GM21717 (cell line): ENCODE data around the gene LRTM2.
"Not testable (repeated sequence)": the region's sequence is repeated elsewhere in the genome, so short reads cannot be mapped to it uniquely, and the experiment has no call there.

ENCODE experiments used
- ATAC-seq: cut with Tn5 transposase; IDR thresholded peaks from one replicate; pipeline ENCODE4 v1.9.1; 2021; ENCODE audit warnings: mild to moderate bottlenecking, moderate library complexity; ENCODE audit not compliant: unreplicated experiment

The LRTM2 gene

DNA sequence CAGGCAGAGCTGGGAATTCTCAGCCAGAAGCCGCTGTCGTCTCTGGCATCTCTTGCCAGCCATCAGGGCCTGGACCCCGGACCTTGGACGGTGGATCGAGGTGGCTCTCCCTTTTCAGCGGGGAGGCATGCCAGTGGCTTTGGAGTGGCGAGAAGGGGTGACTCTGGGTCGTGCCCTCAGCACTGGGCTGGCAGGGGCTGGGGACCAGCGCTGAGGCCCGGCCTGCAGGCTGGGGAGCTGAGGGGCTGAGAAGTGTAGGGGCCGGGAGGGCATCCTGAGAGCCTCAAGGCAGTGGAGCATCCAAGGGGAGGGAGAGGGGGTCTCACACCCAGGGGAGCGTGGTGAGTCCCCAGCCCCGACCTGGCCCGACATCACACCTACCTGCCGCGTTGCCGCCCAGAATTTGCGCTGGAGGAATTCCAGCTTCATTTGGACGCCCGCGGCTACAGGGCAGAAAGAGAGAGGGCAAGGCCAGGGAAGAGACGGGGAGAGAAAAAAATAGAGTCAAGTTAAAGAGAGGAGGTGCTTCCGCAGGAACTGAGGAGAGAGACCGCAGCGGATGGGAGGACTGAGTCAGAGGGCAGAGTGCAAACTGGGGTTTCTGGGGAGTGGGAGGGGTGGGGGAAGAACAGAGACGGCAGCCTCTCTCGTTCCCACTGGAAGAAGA lies 9.0 kb upstream of the LRTM2 start:
- no peak for ATAC-seq

GRCh38 chr12:1811948-1812291 lies 8.4 kb upstream of the LRTM2 start:
- no peak for ATAC-seq

DNA sequence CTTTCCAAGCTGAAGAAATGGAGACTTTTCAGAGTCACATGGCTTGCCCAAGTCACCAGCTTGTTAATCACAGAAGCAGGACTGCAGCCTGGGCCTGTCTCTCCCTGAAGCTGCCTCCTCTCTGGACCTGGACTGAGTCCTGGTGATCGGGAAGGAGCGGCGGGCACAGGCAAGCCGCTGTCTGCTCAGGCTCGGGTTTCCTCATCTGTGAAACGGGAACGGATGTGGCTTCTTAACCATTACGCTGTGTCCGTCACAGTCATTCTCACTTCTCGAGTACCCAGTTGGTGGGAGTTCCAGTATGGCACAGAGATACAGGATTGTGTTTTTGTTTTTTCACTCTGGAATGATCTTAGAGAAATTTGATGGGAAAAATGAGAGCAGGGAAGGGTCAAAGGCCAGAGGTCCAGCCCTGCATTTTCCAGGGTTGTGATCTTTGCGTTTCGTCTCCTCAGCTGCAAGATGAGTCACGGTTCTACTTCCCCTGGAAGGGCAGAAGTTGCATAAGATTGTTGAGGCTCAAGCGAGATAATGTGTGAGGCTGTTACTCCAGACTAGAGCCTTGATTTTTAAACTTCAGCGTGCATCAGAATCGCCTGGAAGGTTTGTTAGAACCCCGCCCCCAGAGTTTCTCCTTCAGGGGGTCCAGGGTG lies 7.6 kb upstream of the LRTM2 start:
- no peak for ATAC-seq

DNA sequence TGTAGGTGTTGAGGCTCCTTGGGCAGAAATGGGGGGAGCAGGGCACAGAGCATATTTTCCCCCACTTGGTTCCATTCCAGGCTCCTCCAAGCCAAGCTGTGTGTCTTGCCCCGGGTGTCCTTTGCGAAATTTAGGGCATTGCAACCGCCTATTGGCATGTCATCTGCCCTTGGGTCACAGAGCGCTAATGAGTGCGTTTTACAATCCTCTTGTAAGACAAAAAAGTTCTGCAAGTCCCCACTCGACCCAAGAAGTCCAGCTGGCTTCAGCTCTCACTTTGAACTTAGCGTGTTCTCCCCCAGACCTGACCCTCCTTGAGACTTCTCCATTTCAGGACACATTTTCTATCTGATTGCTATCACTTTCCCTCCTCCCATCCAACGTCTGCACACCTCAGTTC lies 6.1 kb upstream of the LRTM2 start:
- ATAC-seq: no peak

DNA sequence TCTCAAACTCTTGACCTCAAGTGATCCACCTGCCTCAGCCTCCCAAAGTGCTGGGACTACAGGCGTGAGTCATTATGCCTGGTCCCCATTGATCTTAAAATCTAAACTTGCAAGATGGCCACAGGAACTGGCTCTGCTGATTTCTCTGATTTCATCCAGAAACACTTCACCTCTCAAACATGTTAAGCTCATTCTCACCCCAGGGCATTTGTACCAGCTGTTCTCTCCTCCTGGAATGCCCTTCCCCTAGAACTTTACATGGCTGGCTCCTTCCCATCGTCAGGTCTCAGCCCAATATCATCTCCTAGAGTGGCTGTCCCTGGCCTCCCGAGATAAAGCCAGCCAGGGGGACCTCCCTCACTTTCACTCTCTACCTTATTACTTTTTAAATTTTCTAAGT lies 5.3 kb upstream of the LRTM2 start:
- ATAC-seq: no peak

GRCh38 chr12:1815814-1816729 lies 4.3 kb upstream of the LRTM2 start:
- ATAC-seq: no peak

GRCh38 chr12:1816730-1817348 lies 3.5 kb upstream of the LRTM2 start:
- no peak for ATAC-seq

GRCh38 chr12:1817928-1818327 lies 2.4 kb upstream of the LRTM2 start:
- ATAC-seq: not testable (repeated sequence)

DNA sequence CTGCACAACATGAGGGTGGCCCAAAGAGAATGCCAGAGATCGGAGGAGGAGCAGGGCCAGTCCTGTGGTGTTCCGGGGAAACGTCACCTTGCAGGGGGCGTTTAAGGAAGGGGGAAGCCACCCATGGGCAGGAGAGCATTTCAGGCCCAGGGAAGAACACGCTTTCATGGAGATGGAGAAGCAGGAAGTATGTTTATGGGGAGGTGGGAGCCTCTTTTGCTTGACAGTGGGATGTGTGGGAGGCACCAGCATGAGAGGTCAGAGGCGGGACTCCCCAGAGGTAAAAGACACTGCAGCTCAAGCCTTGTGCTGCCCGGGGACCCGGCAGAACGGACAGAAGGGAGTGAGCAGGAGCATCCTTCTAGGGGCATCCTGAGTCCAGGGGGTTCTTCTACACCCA lies 1.3 kb upstream of the LRTM2 start:
- no peak for ATAC-seq

GRCh38 chr12:1819571-1819970 lies 794 bp upstream of the LRTM2 start:
- no peak for ATAC-seq

DNA sequence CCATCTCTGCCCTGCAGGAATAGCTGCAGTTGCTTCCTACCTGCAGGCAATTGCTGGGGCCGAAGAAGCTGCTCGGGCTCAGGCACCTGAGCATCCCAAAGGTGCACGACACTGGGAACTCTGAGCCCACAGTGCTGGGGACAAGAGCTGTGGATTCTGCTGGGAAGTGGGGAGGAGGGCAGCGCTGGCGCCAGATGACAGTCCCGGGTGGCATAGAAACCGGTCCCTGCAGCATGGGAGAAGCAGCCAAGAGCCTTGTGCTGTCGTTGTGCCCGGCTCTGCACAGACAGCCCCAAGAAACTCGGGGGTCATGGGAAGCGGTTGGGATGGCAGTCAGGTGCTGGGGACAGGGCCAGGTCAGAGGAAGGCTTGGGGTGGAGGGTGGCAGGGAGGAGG lies 529 bp downstream of the LRTM2 start:
- ATAC-seq: no peak

DNA sequence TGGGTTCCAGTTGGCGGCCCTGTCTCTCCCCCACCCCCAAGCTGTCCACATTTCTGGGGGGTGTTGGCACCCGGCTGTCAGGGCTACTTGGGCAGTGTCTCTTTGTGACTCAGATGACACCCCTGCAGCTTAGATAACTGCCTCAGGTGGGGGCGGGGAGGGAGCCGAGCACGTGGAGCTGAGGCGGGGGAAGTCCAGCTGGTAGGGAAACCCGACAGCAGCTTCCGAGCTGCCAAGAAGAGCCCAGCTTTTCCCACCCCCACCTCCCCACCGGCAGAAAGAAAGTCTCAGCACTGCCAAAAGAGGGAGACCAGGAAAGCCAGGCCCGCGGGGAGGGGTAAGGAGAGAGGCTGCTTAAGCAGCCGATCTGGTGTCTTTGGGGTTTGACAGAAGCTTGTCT lies 1.4 kb downstream of the LRTM2 start:
- ATAC-seq: no peak

GRCh38 chr12:1822699-1823098 lies 2.3 kb downstream of the LRTM2 start:
- no peak for ATAC-seq

GRCh38 chr12:1823237-1823636 lies 2.9 kb downstream of the LRTM2 start:
- no peak for ATAC-seq

GRCh38 chr12:1825382-1826102 lies 5.2 kb downstream of the LRTM2 start:
- no peak for ATAC-seq

DNA sequence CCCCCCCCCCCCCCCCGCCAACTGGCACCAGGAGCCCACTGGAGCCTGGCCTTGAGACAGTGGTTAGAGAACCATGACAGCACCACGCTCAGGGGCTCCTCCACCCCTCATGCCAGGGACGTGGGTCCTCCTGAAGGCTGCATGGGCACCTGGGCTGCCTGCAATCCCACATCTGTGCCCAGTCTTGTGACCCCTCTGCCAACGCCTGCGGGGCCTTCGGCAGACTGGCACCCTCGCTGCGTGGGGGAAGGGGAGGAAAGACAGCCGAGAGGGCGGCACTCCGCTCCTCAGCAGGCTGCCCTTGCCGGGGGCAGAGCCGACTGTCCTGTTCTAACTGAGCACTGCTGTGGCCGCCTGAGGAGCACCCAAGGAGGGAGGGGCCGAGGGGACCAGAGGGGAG lies 6.0 kb downstream of the LRTM2 start:
- ATAC-seq: no peak

DNA sequence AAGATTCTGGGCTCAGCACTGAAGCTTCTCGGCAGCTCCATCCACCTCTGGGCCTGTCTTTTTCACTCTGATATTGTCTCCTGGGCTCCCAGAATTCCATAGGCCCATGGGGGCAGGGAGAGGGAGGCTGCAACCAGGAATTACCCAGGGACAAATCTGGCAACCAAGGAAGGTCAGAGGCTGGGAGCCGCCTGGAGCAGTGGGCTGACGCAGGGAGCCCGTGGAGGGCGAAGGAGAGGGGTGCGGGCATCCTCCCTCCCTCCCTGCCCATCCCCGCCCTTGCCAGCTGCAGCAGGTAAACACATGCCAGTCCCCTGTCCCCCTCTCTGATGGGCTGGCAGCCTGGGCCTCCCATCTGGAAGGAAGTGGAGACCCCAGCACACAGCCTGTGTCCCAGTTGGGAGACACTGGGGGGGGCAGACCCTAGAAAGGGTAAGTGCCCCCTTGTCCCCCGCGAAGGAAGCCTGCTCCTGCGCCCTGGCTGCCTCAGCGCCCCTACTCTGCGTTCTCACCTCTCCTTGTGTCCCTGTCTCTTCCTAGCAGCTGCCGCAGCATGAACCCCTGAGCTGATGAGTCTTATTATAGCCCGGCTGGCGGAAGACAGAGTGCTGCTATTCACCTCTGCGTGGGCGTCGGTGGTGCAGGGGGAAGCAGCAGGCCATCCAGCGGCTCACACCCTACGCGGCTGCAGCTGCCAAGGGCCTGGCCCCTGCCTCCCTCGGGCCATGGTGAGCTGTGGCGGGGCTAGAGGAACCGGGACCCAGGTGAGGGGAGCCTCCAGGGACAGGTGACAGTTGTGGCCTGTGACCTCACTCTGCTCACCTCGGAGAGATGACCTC lies 6.7 kb downstream of the LRTM2 start:
- ATAC-seq: no peak

DNA sequence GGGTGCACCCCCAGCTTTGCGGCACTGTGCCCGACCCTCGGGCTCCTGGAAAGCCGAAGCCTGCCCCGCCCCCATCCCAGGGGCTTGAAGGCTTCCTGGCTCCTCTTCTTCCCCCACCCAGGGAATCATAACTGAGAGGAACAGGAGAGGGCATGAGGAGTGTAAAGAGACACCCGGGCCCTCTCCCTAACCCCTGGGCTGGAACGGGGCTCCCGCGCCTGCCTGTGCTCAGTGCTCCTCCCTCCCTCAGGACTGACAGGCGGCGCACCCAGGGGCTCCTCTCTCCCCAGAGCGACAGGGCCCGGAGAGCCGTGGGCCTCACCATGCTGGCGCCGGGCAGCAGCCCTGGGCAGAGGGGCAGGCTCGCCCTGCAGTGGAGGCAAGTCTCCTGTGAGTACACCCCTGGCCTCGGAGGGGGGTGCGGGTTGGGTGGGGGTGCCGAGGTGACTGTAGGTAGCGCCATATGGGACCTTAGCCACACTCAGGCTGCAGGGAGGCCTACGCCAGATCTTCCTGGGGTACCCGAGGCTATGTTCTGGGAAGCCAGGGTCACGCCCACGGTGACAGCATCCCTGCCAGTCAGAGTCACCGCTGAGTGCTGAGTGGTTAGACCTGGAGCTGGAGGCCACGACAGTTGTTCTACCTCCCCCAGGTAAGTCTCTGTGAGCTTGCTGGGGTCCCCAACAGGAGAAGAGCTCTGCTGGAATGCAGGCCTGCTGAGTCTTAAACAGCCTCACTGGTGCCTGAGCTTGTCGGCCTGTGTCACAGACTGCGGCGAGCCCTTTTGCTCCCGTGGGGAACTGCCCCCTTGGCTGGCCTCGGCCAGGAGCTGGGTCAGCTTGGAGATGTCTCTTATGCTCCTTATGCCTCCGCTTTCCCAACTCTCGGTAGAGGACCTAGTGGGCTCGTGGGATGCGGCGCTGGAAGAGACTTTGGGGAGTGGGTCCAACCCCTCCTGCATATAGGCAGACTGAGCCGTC lies 7.8 kb downstream of the LRTM2 start:
- ATAC-seq: no peak

- no peak for ATAC-seq
These were observed 8.5 kb downstream of the LRTM2 start for GRCh38 chr12:1828856-1829255.
